Spleen (tissue), 11 donors: Measurements from ENCODE around the gene CLTA. TPM values are rescaled to one million over a fixed set of nuclear protein-coding genes. Genes with fewer than 3 reads are reported as not detected.

ENCODE experiments used
- DNase-seq: peaks from one replicate; pipeline ENCODE4 v3.0.0-alpha.2; 2020
- H3K27ac ChIP-seq, 8 donors: fragments of 200-600 bp; sonication (generic) in 7 of 8; 1 replicate in 4 of 8; 2 replicates in 4 of 8; pipeline versions ENCODE4 v1.5.0 to v1.8.0; 2016 to 2021; ENCODE audit warnings: inconsistent platforms in 4 of 8, mild to moderate bottlenecking in 4 of 8, moderate library complexity in 1 of 8
- H3K27me3 ChIP-seq, 7 donors: fragments of 200-600 bp; sonication (generic) in 6 of 7; replicated peaks in 1 of 7; 1 replicate in 4 of 7; 2 replicates in 3 of 7; pipeline versions ENCODE4 v1.5.0 to v1.8.0; 2016 to 2021; ENCODE audit warnings: inconsistent platforms in 3 of 7, mild to moderate bottlenecking in 1 of 7
- H3K36me3 ChIP-seq, 6 donors: fragments of 200-600 bp; sonication (generic) in 5 of 6; 1 replicate in 4 of 6; 2 replicates in 2 of 6; pipeline versions ENCODE4 v1.5.0 to v1.8.0; 2016 to 2021; ENCODE audit warnings: inconsistent platforms in 2 of 6
- H3K4me1 ChIP-seq, 6 donors: fragments of 200-600 bp; sonication (generic) in 5 of 6; 1 replicate in 3 of 6; 2 replicates in 3 of 6; pipeline versions ENCODE4 v1.5.0 to v1.8.0; 2016 to 2021; ENCODE audit warnings: inconsistent platforms in 3 of 6
- H3K4me3 ChIP-seq, 8 donors: fragments of 200-600 bp; sonication (generic) in 7 of 8; 1 replicate in 4 of 8; 2 replicates in 4 of 8; pipeline versions ENCODE4 v1.5.0 to v1.8.0; 2016 to 2021; ENCODE audit warnings: inconsistent platforms in 4 of 8, mild to moderate bottlenecking in 4 of 8, moderate library complexity in 2 of 8
- H3K9me3 ChIP-seq, 8 donors: fragments of 200-600 bp; sonication (generic) in 7 of 8; 1 replicate in 4 of 8; 2 replicates in 4 of 8; pipeline versions ENCODE4 v1.5.0 to v1.8.0; 2016 to 2021; ENCODE audit warnings: inconsistent platforms in 4 of 8
- CTCF ChIP-seq, 11 experiments: fragments of 200-600 bp in 7 of 11; fragments of 450-650 bp in 4 of 11; sonication (generic) in 4 of 11; IDR thresholded peaks in 8 of 11; conservative IDR thresholded peaks in 3 of 11; 1 replicate in 7 of 11; 2 replicates in 4 of 11; pipeline versions ENCODE4 v1.4.0 to v1.8.0; 2016 to 2021; ENCODE audit warnings: antibody characterized with exemption in 11 of 11, inconsistent platforms in 4 of 11, mild to moderate bottlenecking in 1 of 11
- POLR2A ChIP-seq, 3 donors: fragments of 450-650 bp; IDR thresholded peaks; one replicate each; pipeline ENCODE4 v1.5.1; 2017; ENCODE audit warnings: antibody characterized with exemption in 3 of 3, mild to moderate bottlenecking in 1 of 3
- POLR2AphosphoS5 ChIP-seq, 3 donors: sonication (generic); formaldehyde crosslinking; IDR thresholded peaks; one replicate each; pipeline ENCODE4 v1.5.1; 2017; ENCODE audit warnings: antibody characterized with exemption in 3 of 3
- WGBS, 5 donors: extraction: QIAGEN DNeasy Blood & Tissue Kit in 3 of 5; methylation state at CpG; one replicate each; pipeline versions ENCODE4 v1.1.5 to v1.1.7; 2013 to 2018; 5-methylcytosine and 5-hydroxymethylcytosine counted together
- intact Hi-C: fragments of 100-400 bp; cut with DNase I; formaldehyde crosslinking; loops from one replicate; pipeline ENCODE4 v1.15.0; 2023; ENCODE audit warnings: low total_unique reads
- polyA plus RNA-seq, 3 donors: library from polyadenylated mRNA; stranded (reverse); fragments of 200-250 nt; gene quantifications; one replicate each; pipeline ENCODE4 v1.2.1, GENCODE V29; 2013
- total RNA-seq, 7 donors: library from RNA; depleted of rRNA in 3 of 7; stranded (reverse); fragments of >200 nt in 3 of 7; fragmentation: NEBNext Ultra II Directional in 4 of 7; extraction: Animal tissue kit (Norgen Biotek cat#: 25700) in 4 of 7; gene quantifications; one replicate each; pipeline versions ENCODE4 v1.1.0 to v1.2.1, GENCODE V29; 2016 to 2021
- donor health status: healthy with polysubstance abuse.
- donor health status: DM: no; HTN: no; CAD: no; lungs with moderate emphysema.
- donor health status: DM: no; HTN: no; CAD: no.
- donor health status: Bipolar disorder and iron deficiency.
- donor health status: healthy.
- donor health status: DM: no; HTN: no; CAD: no.
- donor health status: DM: yes; HTN: yes; CAD: no.

CLTA gene
- total and polyA plus RNA-seq, 10 donors = 92.0 to 176 (median 137) TPM

- Histone ChIP-seq H3K4me1 (peaks cover 0 to 29% (median 18%) of the 10 kb centered on the region in 6 donors), H3K27me3 (no peaks in the 10 kb centered on the region), H3K9me3 (no peaks in the 10 kb centered on the region), H3K4me3 (peak overlapping the region; percentile 74 to 97 (median 88)), H3K27ac (peak overlapping the region; percentile 94 to 99 (median 98)), H3K36me3 (no peaks in the 10 kb centered on the region)
- WGBS, 5 donors = 54 to 67% (median 56%) methylated on average over 7 of the region's 7 CpGs
- intact Hi-C loops = no loop called here
- DNase-seq = no peak
- TF ChIP-seq POLR2A (IDR thresholded peaks at IDR 0.05) (no peak), CTCF (IDR thresholded peaks at IDR 0.05 in 8 of 11, conservative IDR thresholded peaks at IDR 0.05 in 3 of 11) (no peak), POLR2AphosphoS5 (IDR thresholded peaks at IDR 0.05) (no peak)
These were observed 68.3 kb downstream of the CLTA start for GRCh38 chr9:36258996-36259533.

Other genes starting within 250 kb of the CLTA start
- gene OR2S2, start 232.8 kb upstream of the CLTA start, total RNA-seq = not detected
- not detected for gene OR2S2, start 232.8 kb upstream of the CLTA start, polyA plus RNA-seq
- gene RECK, start 154.0 kb upstream of the CLTA start, total RNA-seq = 10 to 100 TPM in 4 of 7 donors, 1 to 10 TPM in 3; 9.3 to 16.0 (median 12.5) TPM
- 1 to 10 TPM; 2.7 to 3.6 (median 3.4) TPM for gene RECK, start 154.0 kb upstream of the CLTA start, polyA plus RNA-seq
- gene GLIPR2, start 54.2 kb upstream of the CLTA start, total RNA-seq = 10 to 100 TPM; 25.4 to 72.1 (median 42.1) TPM
- 10 to 100 TPM; 25.2 to 37.5 (median 30.3) TPM for gene GLIPR2, start 54.2 kb upstream of the CLTA start, polyA plus RNA-seq
- gene CCIN, start 21.5 kb upstream of the CLTA start, total RNA-seq = 1 to 10 TPM in 1 of 7 donors, under 1 TPM in 3, not detected in 3; 0.13 to 1.0 (median 0.46) TPM
- under 1 TPM; 0.03 to 0.09 (median 0.03) TPM for gene CCIN, start 21.5 kb upstream of the CLTA start, polyA plus RNA-seq
- gene GNE, start 67.5 kb downstream of the CLTA start, total RNA-seq = 10 to 100 TPM; 11.9 to 24.6 (median 16.7) TPM
- 1 to 10 TPM; 3.6 to 6.9 (median 4.2) TPM for gene GNE, start 67.5 kb downstream of the CLTA start, polyA plus RNA-seq
- gene RNF38, start 209.3 kb downstream of the CLTA start, total RNA-seq = 10 to 100 TPM; 43.7 to 67.1 (median 48.5) TPM
- 10 to 100 TPM in 1 of 3 donors, 1 to 10 TPM in 2; 9.5 to 12.3 (median 9.7) TPM for gene RNF38, start 209.3 kb downstream of the CLTA start, polyA plus RNA-seq